ENCODE data around the gene TBATA.
"Not testable (repeated sequence)": the region's sequence is repeated elsewhere in the genome, so short reads cannot be mapped to it uniquely, and the experiment has no call there.

The TBATA gene

GRCh38 chr10:70777063-70777875 is 7.9 kb downstream of the TBATA start:
- no peak for DNase-seq

GRCh38 chr10:70776455-70777005 is 8.6 kb downstream of the TBATA start:
- DNase-seq, result no peak

GRCh38 chr10:70775679-70776454 is 9.3 kb downstream of the TBATA start:
- no peak for DNase-seq

- DNase-seq, result no peak
These were observed 10.1 kb downstream of the TBATA start for GRCh38 chr10:70774810-70775678.

GRCh38 chr10:70773965-70774809 is 11.0 kb downstream of the TBATA start:
- no peak for DNase-seq

- no peak for DNase-seq
These were observed 11.7 kb downstream of the TBATA start for GRCh38 chr10:70773461-70773860.

GRCh38 chr10:70772627-70773026 is 12.6 kb downstream of the TBATA start:
- DNase-seq, result no peak

GRCh38 chr10:70771311-70772194 is 13.6 kb downstream of the TBATA start:
- no peak for DNase-seq

GRCh38 chr10:70770516-70770915 is 14.7 kb downstream of the TBATA start:
- DNase-seq, result not testable (repeated sequence)

GRCh38 chr10:70770001-70770400 is 15.2 kb downstream of the TBATA start:
- DNase-seq, result no peak

- DNase-seq, result no peak
These were observed 16.1 kb downstream of the TBATA start for GRCh38 chr10:70769121-70769520.

GRCh38 chr10:70768026-70768685 is 17.0 kb downstream of the TBATA start:
- not testable (repeated sequence) for DNase-seq

- DNase-seq, result no peak
These were observed 19.2 kb downstream of the TBATA start for GRCh38 chr10:70765794-70766594.

GRCh38 chr10:70763567-70763966 is 21.6 kb downstream of the TBATA start:
- no peak for DNase-seq

GRCh38 chr10:70762441-70763175 is 22.6 kb downstream of the TBATA start:
- DNase-seq, result no peak

- no peak for DNase-seq
These were observed 23.3 kb downstream of the TBATA start for GRCh38 chr10:70761727-70762350.

- no peak for DNase-seq
These were observed 24.1 kb downstream of the TBATA start for GRCh38 chr10:70761031-70761601.

Measured in NCI-H2171 treated with DMSO at 0.1 percent for 48 hours (cell line).